ENCODE results near the gene SH3BGRL3. TPM values are rescaled to one million over a fixed set of nuclear protein-coding genes. Genes with fewer than 3 reads are reported as not detected.

SH3BGRL3 gene
- total RNA-seq, 4 donors from 2014 or later: 134 to 314 (median 215) TPM

- Histone ChIP-seq H3K36me3 (peaks cover 0 to 2% (median 0%) of the 10 kb centered on the region in 4 donors), H3K27ac (peak overlapping the region; percentile 93 to 98 (median 96)), H3K27me3 (no peaks in the 10 kb centered on the region), H3K4me3 (no peak overlapping the region), H3K9me3 (no peaks in the 10 kb centered on the region), H3K4me1 (peaks cover 37 to 51% (median 43%) of the 10 kb centered on the region in 4 donors)
- WGBS, 2 donors (ENCODE audit: low coverage in 1 of 2): 0 to 17% methylated on average over 2 to 3 of the region's 3 CpGs
- TF ChIP-seq EP300 (IDR thresholded peaks at IDR 0.05; ENCODE audit: low read depth) (no peak), CTCF (IDR thresholded peaks at IDR 0.05) (peak; percentile 83 to 97 (median 86)), POLR2AphosphoS5 (IDR thresholded peaks at IDR 0.05) (peak; percentile 39 to 78 (median 64)), POLR2A (IDR thresholded peaks at IDR 0.05) (peak; percentile 48)
- in situ Hi-C loops (cut with MboI; ENCODE audit: low pct_ligation_motif_present in 1 of 4, low pct_unique_long_range_greater_than_20kb in 1 of 4, low sequenced_read_pairs in 3 of 4): loop anchor here in 3 of 4 donors (5.0 to 10.0 kb wide), 2 partner anchors 46 to 49 kb away; no protein-coding TSS in a partner anchor
- DNase-seq: peak; percentile 93
- intact Hi-C loops (cut with DNase I; ENCODE audit: low total_unique reads): no loop called here
Observed at GRCh38 chr1:26275580-26276431, 4.1 kb upstream of the SH3BGRL3 start.

GRCh38 chr1:26276432-26276838 lies 3.5 kb upstream of the SH3BGRL3 start:
- TF ChIP-seq CTCF (IDR thresholded peaks at IDR 0.05): no peak
- no peak for TF ChIP-seq POLR2AphosphoS5 (IDR thresholded peaks at IDR 0.05)
- TF ChIP-seq EP300 (IDR thresholded peaks at IDR 0.05; ENCODE audit: low read depth): no peak
- no peak for TF ChIP-seq POLR2A (IDR thresholded peaks at IDR 0.05)
- intact Hi-C loops (cut with DNase I; ENCODE audit: low total_unique reads) (no loop called here), in situ Hi-C loops (cut with MboI; ENCODE audit: low pct_ligation_motif_present in 1 of 4, low pct_unique_long_range_greater_than_20kb in 1 of 4, low sequenced_read_pairs in 3 of 4) (loop anchor here in 3 of 4 donors (5.0 to 10.0 kb wide), 2 partner anchors 46 to 48 kb away; no protein-coding TSS in a partner anchor)
- Histone ChIP-seq H3K27ac (peak overlapping the region; percentile 93 to 98 (median 96)), H3K4me1 (peaks cover 40 to 57% (median 49%) of the 10 kb centered on the region in 4 donors), H3K27me3 (no peaks in the 10 kb centered on the region), H3K4me3 (no peak overlapping the region), H3K9me3 (no peaks in the 10 kb centered on the region), H3K36me3 (no peaks in the 10 kb centered on the region)
- no peak for DNase-seq
- 65% methylated on average over 2 of the region's 2 CpGs; no CpG with 5 or more reads in 1 of the 2 donors for WGBS, 2 donors (ENCODE audit: low coverage in 1 of 2)

- intact Hi-C loops (cut with DNase I; ENCODE audit: low total_unique reads) (no loop called here), in situ Hi-C loops (cut with MboI; ENCODE audit: low pct_ligation_motif_present in 1 of 4, low pct_unique_long_range_greater_than_20kb in 1 of 4, low sequenced_read_pairs in 3 of 4) (loop anchor here in 3 of 4 donors (5.0 to 10.0 kb wide), 2 partner anchors 45 to 48 kb away; no protein-coding TSS in a partner anchor)
- peak; percentile 51 for DNase-seq
Observed at GRCh38 chr1:26277261-26277661, 2.6 kb upstream of the SH3BGRL3 start.

More at GRCh38 chr1:26277261-26277661, 2.6 kb upstream of the SH3BGRL3 start:
- Histone ChIP-seq H3K36me3 (no peaks in the 10 kb centered on the region), H3K9me3 (no peaks in the 10 kb centered on the region), H3K27me3 (no peaks in the 10 kb centered on the region), H3K4me1 (peaks cover 40 to 66% (median 56%) of the 10 kb centered on the region in 4 donors), H3K27ac (peak overlapping the region; percentile 93 to 98 (median 96)), H3K4me3 (no peak overlapping the region)
- 60 to 64% methylated on average over 1 to 3 of the region's 3 CpGs for WGBS, 2 donors (ENCODE audit: low coverage in 1 of 2)
- TF ChIP-seq EP300 (IDR thresholded peaks at IDR 0.05; ENCODE audit: low read depth) (no peak), POLR2A (IDR thresholded peaks at IDR 0.05) (peak; percentile 66), POLR2AphosphoS5 (IDR thresholded peaks at IDR 0.05) (peak in 2 of 3 donors; percentile 54 to 77), CTCF (IDR thresholded peaks at IDR 0.05) (no peak)

All from transverse colon (tissue), 4 donors.